HG03066 (cell line): ENCODE results near the gene KCNE5.
"Not testable (repeated sequence)": the region's sequence is repeated elsewhere in the genome, so short reads cannot be mapped to it uniquely, and the experiment has no call there.

ENCODE experiments used
- ATAC-seq: cut with Tn5 transposase; IDR thresholded peaks from one replicate; pipeline ENCODE4 v1.9.1; 2021; ENCODE audit warnings: low read depth; ENCODE audit not compliant: unreplicated experiment

Gene KCNE5, protein sequence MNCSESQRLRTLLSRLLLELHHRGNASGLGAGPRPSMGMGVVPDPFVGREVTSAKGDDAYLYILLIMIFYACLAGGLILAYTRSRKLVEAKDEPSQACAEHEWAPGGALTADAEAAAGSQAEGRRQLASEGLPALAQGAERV

DNA sequence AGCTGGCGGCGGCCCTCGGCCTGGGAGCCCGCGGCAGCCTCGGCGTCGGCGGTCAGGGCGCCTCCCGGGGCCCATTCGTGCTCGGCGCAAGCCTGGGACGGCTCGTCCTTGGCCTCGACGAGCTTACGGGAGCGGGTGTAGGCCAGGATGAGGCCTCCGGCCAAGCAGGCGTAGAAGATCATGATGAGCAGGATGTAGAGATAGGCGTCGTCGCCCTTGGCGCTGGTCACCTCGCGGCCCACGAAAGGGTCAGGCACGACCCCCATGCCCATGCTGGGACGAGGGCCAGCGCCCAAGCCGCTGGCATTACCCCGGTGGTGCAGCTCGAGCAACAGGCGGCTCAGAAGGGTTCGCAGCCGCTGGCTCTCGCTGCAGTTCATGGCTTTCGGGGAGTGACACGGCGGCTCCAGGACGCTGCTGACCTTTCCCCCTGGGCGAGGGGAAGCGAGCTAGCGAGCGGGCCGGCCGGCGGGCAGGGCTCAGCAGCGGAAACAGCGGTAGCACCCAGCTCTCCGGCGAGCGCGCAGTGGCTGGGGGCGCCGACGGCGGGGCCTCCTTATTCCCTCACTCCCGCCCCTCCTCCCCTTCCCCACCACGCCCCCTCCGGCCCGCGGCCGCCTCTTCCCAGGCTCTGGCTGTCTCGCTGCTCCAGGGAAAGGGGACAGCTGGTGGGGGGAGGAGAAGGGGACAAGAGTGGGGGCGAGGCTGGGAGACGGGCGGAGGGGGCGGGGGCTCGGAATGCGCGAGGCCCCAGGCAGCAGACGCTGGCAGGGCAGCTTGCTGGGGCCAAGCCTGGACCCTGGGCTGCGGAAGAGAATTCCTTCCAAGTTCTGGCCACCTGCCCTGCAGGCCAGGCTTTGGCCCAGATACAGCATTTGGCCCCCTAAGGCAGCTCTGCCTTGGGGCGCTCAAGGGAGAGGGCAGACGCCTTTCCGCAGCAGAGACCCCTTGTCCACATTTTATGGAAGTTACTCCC lies at the start of gene KCNE5:
KCNE5 (minus strand) TSS at position 532 of the 976 bp plus-strand sequence; CDS start at position 380, 152 bp downstream.
- no peak for ATAC-seq

DNA sequence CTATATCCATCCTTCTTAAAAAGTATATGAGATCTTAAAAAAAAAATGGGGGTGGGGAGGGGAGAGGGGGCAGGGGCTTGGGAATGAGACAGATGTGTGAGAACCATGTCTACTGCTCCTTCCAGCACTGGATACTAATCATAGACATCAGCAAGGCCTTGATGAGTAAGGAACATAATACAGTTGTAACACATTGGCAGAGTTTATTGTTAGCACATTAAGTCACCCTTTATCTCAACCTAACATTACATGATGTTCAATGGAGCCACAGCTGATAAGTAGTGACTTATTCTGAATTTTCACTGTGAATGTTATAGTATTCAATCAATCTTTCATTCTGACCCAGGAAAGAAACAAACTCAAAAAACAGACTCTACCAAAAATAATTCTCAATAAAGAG lies 47.3 kb upstream of the KCNE5 start:
- ATAC-seq: no peak

DNA sequence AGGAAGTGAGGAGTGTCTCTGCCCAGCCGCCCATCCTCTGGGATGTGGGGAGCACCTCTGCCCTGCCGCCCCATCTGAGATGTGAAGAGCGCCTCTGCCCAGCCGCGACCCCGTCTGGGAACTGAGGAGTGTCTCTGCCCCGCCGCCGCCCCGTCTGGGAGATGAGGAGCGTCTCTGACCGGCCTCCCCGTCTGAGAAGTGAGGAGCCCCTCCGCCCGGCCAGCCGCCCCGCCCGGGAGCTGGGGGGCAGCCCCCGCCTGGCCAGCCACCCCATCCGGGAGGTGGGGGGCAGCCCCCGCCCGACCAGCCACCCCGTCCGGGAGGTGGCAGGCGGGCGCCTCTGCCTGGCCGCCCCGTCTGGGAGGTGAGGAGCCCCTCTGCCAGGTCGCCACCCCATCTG lies 46.2 kb upstream of the KCNE5 start:
- not testable (repeated sequence) for ATAC-seq

DNA sequence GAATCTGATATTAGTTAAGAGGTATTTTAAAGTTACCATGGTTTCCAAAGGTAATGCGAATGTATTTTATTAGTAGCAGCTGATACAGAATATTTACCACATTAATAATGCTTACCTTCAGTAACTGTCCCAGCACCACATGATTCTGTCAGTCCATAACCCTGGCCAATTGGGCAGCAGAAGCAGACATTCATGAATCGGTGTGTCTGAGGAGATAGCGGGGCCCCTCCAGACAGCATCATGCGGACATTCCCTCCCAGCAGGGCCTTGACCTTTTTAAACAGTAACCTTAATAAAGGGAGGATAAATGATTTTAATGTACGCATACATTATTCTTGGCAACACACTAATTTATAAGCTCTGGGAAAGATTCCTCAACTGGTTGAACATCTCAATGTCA lies 43.0 kb upstream of the KCNE5 start:
- no peak for ATAC-seq

DNA sequence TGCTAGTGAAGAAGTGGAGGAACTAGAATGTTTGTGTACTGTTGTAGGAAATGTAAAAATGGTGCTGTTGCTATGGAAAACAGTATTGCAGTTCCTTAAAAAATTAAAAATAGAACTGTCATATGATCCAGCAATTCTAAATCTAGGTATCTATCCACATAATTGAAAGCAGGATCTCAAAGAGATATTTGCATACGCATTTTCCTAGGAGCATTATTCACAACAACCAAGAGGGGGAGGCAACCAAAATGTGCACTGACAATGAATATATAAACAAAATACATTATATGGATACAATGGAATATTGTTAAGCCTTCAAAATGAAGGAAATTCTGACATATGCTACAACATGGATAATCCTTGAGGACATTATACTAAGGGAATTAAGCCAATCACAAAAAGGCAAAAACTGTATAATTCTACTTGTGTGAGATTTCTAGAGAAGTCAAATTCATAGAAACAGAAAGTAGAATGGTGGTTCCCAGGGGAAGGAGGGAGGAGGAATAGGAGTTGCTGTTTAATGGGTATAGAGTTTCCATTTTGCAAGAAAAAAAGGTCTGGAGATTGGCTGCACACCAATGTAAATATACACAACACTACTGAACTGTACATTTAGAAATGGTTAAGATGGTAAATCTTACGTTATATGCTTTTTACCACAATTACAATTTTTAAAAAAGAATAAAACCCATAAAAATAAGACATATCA lies 35.6 kb upstream of the KCNE5 start:
- ATAC-seq: no peak

DNA sequence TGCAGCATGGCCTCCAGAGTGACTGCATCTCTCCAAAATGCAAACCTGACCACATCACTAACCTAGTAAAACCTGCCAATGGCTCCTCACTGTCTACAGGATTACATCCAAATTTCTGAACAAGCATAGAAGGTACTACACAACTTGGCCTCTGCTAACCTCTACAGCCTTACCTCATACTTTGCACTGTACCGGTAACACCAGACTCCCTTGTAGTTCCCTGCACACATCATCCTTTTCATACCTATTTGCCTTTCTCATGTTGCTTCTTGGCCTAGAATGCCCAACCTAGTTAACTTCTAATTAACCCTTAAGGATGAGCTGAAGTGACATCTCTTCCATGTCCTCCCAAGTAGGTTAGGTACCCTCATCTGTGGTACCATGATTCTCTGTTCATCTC lies 33.4 kb upstream of the KCNE5 start:
- ATAC-seq: no peak

DNA sequence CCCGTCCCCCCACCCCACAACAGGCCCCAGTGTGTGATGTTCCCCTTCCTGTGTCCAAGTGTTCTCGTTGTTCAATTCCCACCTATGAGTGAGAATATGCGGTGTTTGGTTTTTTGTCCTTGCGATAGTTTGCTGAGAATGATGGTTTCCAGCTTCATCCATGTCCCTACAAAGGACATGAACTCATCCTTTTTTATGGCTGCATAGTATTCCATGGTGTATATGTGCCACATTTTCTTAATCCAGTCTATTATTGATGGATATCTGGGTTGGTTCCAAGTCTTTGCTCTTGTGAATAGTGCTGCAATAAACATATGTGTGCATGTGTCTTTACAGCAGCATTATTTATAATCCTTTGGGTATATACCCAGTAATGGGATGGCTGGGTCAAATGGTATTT lies 32.4 kb upstream of the KCNE5 start:
- ATAC-seq: not testable (repeated sequence)

DNA sequence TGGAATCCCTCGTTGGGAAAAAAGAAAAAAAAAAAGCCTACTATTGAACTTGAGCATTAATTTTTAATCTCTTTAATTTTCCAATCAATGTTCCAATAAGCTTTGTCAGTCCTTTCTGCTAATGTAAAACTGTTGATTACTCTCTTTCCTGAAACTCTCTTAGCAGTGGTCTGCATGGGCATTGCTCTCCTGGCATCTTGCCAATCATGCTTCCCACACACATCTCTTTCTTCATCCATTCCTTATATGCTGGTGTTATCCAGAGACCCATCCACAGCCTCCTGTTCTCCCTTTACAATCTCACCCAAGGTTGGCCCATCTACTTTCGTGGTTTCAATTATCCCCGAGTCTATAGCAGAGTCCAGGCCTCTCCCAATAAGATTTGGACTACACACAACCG lies 31.8 kb upstream of the KCNE5 start:
- no peak for ATAC-seq

DNA sequence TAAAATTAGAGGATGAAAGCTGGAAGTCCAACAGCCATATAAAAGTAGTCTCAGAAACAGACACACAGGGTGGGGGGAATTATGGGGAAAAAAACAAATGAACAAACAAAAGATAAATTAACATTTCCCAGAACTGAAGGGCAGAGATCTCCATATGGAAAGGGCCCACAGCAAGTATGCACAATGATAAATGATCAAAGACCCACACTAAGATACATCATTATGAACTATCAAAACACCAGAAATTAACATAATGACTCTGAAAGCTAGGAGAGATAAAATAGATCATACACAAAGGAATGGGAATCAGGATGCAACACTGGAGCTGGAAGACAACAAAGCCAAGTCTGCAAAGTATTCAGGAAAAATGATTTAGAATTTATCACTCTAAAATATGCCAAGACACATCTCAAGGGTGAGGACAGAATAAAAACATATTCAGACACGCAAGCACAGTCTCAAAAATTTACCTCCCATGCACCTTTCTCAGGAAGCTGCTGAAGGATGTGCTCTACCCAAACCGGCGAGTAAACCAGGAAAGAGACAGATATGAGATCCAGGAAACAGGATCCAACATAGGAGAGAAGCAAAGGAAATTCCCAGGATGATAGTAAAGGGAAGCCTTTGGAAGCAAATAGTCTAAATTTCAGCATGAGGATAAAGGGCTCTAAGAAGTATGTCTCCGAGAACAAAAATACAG lies 30.7 kb upstream of the KCNE5 start:
- no peak for ATAC-seq

DNA sequence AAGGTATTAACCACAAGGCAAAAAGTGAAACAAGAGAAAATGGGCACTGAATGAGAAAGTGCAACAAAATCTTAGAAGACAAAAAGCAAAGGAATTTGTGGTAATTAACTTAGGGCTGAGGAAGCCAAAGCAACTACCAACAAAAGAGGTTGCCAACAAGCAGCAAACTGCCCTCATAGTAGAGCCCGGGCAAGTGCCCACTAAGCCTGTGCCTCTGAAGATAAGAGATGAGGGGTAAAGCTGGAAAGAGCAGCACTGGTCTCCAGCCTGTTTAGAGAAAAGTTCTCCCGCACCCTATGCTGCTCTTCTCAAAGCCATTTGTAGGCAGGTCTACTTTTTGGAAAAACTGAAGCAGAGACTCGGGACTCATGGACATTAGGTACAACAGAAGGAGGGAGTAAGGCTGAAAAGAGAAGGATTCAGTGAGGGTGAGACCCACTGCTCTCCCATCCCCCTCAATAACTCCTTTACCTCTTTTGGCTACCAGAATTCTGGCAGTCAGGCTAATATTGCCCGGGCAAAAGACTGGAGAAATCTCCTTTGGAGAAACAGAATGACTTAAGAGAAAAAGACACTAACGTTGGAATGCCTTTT lies 29.6 kb upstream of the KCNE5 start:
- ATAC-seq: no peak

DNA sequence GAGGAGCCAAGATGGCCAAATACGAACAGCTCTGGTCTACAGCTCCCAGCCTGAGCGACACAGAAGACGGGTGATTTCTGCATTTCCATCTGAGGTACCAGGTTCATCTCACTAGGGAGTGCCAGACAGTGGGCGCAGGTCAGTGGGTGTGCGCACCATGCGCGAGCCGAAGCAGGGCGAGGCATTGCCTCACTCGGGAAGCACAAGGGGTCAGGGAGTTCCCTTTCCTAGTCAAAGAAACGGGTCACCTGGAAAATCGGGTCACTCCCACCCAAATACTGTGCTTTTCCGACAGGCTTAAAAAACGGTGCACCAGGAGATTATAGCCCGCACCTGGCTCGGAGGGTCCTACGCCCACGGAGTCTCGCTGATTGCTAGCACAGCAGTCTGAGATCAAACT lies 19.7 kb upstream of the KCNE5 start:
- ATAC-seq: not testable (repeated sequence)

DNA sequence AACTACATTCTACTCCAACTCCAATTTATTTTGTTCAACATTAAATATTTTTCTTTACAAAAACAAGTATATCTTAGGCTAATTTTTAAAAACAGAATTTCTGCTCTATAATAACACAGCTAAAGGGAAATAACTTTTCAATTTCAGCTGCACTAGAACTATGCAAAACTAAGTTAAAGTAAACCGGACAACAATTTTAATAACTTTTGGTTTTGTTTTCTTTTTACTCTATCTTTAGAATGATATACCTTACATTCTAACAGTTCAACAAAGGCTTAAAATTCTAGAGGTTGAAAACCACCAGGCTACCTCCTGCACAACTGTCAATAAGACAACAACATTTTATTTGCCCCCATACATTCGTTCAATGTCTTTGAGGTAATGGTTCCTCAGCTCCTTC lies 18.7 kb upstream of the KCNE5 start:
- ATAC-seq: no peak

DNA sequence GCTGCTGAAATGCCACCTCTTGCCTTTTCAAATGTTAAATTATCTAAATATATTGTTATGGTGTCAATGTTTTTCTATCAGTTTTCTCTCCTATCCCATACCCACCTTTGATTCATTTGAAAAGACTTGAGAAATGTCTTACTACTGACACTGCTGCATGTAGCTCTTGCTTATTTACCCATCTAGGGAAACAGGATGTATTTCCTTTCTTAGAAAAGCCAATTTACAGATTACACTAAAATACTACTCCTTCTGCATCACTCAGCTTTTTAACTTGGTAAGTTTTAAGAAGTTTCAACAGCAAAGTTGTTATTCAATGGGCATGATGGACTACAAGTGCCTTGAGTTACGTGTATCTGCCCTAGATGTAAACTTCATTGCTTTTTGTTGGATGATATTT lies 13.2 kb upstream of the KCNE5 start:
- no peak for ATAC-seq

DNA sequence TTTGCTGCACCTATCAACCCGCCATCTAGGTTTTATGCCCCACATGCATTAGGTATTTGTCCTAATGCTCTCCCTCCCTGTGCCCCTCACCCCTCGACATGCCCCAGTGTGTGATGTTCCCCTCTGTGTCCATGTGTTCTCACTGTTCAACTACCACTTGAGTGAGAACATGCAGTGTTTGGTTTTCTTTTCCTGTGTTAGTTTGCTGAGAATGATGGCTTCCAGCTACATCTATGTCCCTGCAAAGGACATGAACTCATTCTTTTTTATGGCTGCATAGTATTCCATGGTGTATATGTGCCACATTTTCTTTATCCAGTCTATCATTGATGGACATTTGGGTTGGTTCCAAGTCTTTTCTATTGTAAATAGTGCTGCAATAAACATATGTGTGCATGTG lies 12.5 kb upstream of the KCNE5 start:
- ATAC-seq: not testable (repeated sequence)

DNA sequence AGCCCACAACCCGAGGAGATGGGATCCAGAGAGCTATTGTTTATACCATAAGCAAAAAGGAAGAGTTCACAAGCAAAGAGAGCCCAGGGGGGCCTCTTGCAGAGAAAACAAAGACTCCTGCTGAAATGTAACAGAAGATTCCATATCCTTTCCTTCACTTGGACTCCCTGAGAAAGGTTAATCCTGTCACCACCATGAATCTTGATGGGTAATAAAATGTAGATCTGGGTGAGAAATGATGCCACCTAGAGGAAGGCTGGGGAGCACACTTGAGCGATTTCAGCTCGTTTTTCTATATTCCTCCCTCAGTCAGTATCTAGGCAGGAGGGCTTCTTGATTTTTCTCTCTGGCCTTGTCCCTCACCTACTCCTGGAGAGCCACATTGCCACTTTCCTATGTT lies 10.2 kb upstream of the KCNE5 start:
- no peak for ATAC-seq

DNA sequence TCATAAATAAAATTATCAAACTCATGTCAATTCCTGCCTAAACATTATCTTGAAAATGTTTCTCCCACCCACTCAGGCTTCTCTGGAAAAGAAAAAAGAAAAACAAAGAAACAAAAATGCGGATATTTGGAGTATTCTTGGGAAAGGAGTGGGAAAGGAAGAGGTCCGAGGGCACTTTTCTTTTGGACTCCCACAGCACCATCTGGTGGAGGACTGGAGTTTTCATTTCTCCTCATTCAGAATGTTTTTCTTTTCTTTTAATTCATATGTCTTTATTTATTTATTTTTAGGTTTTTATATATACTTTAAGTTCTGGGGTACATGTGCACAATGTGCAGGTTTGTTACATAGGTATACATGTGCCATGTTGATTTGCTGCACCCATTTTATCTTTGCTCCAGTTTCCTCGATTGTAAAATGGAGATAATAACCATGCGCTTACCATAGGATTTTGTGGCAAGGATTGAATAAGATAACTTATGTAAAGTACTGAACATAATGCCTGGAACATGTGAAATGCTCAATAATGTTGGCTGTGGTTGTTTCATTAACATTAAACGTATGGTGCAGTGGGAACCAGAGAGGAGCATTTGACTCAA lies 8.0 kb upstream of the KCNE5 start:
- no peak for ATAC-seq

DNA sequence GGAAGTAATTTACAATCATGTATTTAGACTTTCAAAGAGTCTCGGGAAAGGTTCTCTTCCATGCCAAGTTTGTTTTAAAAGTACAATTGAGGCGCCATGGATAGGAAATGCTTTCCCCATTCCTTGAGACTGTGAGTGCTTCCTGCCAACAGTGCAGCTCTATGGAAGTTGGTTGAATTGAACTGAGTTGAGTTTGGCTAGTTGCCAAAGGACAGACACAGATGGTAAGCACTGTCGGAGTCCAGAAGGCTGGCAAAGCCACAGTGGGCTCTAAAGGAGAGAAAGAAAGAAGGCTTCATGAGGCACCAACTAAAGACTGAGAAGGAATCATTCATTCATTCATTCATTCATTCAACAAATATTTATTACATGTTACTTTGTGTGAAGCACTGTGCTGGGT lies 4.3 kb upstream of the KCNE5 start:
- ATAC-seq: no peak

DNA sequence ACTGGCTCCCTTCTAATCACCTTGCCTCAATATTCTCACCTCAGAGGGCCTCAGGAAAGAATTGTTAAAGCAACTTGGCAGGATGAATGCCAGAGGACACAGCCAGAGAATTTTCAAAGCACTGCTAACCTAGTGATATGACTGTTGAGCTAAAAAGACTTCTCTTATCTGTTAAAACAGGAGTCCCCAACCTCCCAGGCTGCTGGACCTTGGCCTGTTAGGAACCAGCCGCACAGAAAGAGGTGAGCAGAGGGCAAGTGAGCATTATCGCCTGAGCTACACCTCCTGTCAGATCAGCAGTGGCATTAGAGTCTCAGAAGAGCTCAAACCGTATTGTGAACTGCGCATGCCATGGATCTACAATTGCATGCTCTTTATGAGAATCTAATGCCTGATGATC lies 1.7 kb upstream of the KCNE5 start:
- ATAC-seq: no peak

DNA sequence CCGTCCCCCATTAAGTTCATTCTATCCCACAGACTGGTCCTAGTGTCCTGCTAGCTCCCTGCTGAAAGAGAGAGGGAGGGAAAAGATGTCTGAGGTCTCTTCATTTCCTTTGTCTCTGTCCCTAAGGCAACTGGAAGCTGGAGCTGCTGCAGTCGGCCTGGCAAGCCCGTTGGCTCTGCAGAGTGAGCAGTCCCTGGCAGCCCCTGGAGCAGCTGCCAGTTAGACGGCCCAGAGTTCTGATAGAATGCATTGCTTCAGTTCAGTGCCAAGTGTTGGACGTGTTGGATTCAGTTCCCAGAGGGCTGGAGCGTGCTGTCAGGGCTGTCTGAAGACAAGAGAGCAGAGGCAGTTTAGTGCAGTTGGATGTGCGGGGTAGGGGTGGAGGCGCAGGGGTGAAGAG lies 975 bp downstream of the KCNE5 start:
- no peak for ATAC-seq

DNA sequence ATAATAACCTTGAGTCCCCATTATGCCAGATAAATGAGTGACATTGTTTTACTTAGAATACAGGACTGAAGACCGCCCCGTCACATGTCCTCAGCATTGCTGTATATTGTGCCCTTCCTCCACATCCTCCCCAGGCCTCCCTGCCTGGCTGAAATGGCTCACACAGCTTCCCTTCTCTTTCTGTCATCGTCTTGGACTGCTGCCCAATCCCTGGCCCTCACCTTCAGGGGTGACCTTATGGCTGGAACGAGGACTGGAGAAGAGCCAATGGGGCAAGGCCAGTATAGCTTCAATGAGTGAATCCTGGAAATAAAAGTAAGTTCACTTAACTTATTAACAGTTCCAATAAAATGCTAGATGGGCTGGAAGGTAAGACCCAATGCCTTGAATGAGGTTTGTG lies 2.7 kb downstream of the KCNE5 start:
- no peak for ATAC-seq
